GM12878 (cell line): ENCODE measurements around the gene MARCHF9. TPM values are rescaled to one million over a fixed set of nuclear protein-coding genes. Genes with fewer than 3 reads are reported as not detected.

Experiments
- ATAC-seq: fragments of 200-7000 bp; cut with Tn5 transposase; 3 replicates; pipeline ENCODE4 v1.9.1; 2020; ENCODE audit warnings: mild to moderate bottlenecking, moderate library complexity
- BruUV-seq: library from RNA; stranded (reverse); fragments of 400-500 nt; replicated peaks from 2 replicates; lab custom pipeline; 2021; lab: Mats Ljungman, UMichigan
- CTCF ChIA-PET: fragments of 300-600 bp; sonication (Branson Sonifier 250); formaldehyde crosslinking; extraction: SDS; loops from one replicate; lab custom pipeline; 2021; ENCODE audit warnings: inconsistent platforms; lab: Yijun Ruan, JAX
- POLR2A ChIA-PET: fragments of 350-600 bp; formaldehyde crosslinking; extraction: SDS; loops from one replicate; lab custom pipeline; 2021; ENCODE audit warnings: inconsistent platforms; lab: Charles Lee
- RAD21 ChIA-PET: fragments of 300-600 bp; sonication (Branson Sonifier 250); formaldehyde crosslinking; loops from one replicate; lab custom pipeline; 2023; ENCODE audit warnings: antibody characterized with exemption; ENCODE audit not compliant: unreplicated experiment; lab: Charles Lee
- SMC1A ChIA-PET: fragments of 300-600 bp; sonication (Branson Sonifier 250); formaldehyde crosslinking; loops from one replicate; lab custom pipeline; 2023; ENCODE audit not compliant: unreplicated experiment, uncharacterized antibody; lab: Charles Lee
- DNase-seq: peaks from one replicate; pipeline ENCODE4 v3.0.0-alpha.2; 2011; ENCODE audit warnings: low read depth, low spot score
- FAIRE-seq: peaks from 3 replicates; lab custom pipeline; 2011; peaks lifted over from hg19 to GRCh38; lab: Jason Lieb, UNC
- H2AFZ ChIP-seq: 2 replicates; pipeline ENCODE4 v1.6.0; 2011; ENCODE audit warnings: low read depth, low read length, control low read depth; ENCODE audit not compliant: control insufficient read depth
- H3K27ac ChIP-seq: 2 replicates; pipeline ENCODE4 v1.5.1; 2011; ENCODE audit warnings: control low read depth; ENCODE audit not compliant: control insufficient read depth, insufficient read depth
- H3K27me3 ChIP-seq, 2 experiments: replicated peaks in 1 of 2; 2 replicates each; pipeline versions ENCODE4 v1.6.0 to v1.6.1; 2011; ENCODE audit warnings: low read length in 1 of 2; ENCODE audit not compliant: control insufficient read depth in 2 of 2, insufficient read depth in 2 of 2
- H3K36me3 ChIP-seq, 2 experiments: 2 replicates each; pipeline ENCODE4 v1.5.1; 2011; ENCODE audit warnings: low read length in 1 of 2; ENCODE audit not compliant: control insufficient read depth in 2 of 2, insufficient read depth in 2 of 2
- H3K4me1 ChIP-seq: 2 replicates; pipeline ENCODE4 v1.6.1; 2011; ENCODE audit warnings: mild to moderate bottlenecking, low read length, moderate library complexity, mixed read lengths; ENCODE audit not compliant: control insufficient read depth, insufficient read depth
- H3K4me2 ChIP-seq: 2 replicates; pipeline ENCODE4 v1.6.0; 2011; ENCODE audit warnings: control low read depth; ENCODE audit not compliant: control insufficient read depth, insufficient read depth
- H3K4me3 ChIP-seq: fragments of 200-600 bp; sonication (generic); 2 replicates; pipeline ENCODE4 v1.5.1; 2016
- H3K79me2 ChIP-seq: 2 replicates; pipeline ENCODE4 v1.6.0; 2011; ENCODE audit warnings: low read length; ENCODE audit not compliant: control insufficient read depth, insufficient read depth
- H3K9ac ChIP-seq: 2 replicates; pipeline ENCODE4 v1.8.0; 2011; ENCODE audit warnings: low read length, control low read depth, mixed read lengths; ENCODE audit not compliant: control insufficient read depth, insufficient read depth
- H3K9me3 ChIP-seq: replicated peaks from 3 replicates; pipeline ENCODE4 v1.5.1; 2011; ENCODE audit warnings: mild to moderate bottlenecking, low read length; ENCODE audit not compliant: control insufficient read depth, insufficient read depth
- H4K20me1 ChIP-seq: 2 replicates; pipeline ENCODE4 v1.6.0; 2011; ENCODE audit not compliant: control insufficient read depth, insufficient read depth
- CEBPB ChIP-seq, 2 experiments: fragments of 150-350 bp in 1 of 2; IDR thresholded peaks; 2 replicates each; pipeline ENCODE4 v1.6.1; 2012 to 2014; ENCODE audit warnings: low read depth in 2 of 2, low read length in 2 of 2, borderline replicate concordance in 1 of 2, inconsistent platforms in 1 of 2
- KLF5 ChIP-seq: fragments of 450-650 bp; IDR thresholded peaks from 2 replicates; pipeline ENCODE4 v1.6.1; 2014; ENCODE audit warnings: mild to moderate bottlenecking; ENCODE audit not compliant: partially characterized antibody
- PML ChIP-seq: IDR thresholded peaks from 2 replicates; pipeline ENCODE4 v1.6.1; 2012; ENCODE audit warnings: low read length, inconsistent platforms
- POLR2A ChIP-seq: IDR thresholded peaks from 2 replicates; pipeline ENCODE4 v1.6.1; 2011; ENCODE audit warnings: low read depth, mild to moderate bottlenecking, low read length
- WRNIP1 ChIP-seq: IDR thresholded peaks from 2 replicates; pipeline ENCODE4 v1.6.1; 2011; ENCODE audit warnings: low read depth, low read length, improper control_type of control experiment, borderline replicate concordance
- ZNF622 ChIP-seq: fragments of 450-650 bp; IDR thresholded peaks from 2 replicates; pipeline ENCODE4 v1.6.1; 2017; ENCODE audit warnings: mild to moderate bottlenecking, inconsistent platforms
- WGBS: methylation state at CpG from one replicate; pipeline ENCODE4 v1.1.6; 2016; ENCODE audit warnings: low lambda C conversion rate; ENCODE audit not compliant: insufficient replicate concordance, insufficient coverage; ENCODE audit errors: missing lambda C conversion rate; 5-methylcytosine and 5-hydroxymethylcytosine counted together
- in situ Hi-C: fragments of 300-500 bp; cut with MboI; formaldehyde crosslinking; loops from 9 replicates; pipeline ENCODE4 v1.14.3; 2018; ENCODE audit warnings: mixed read lengths
- intact Hi-C: fragments of 100-400 bp; cut with micrococcal nuclease; formaldehyde crosslinking; loops from one replicate; pipeline ENCODE4 v1.14.2; 2022; ENCODE audit not compliant: unreplicated experiment
- polyA plus RNA-seq, 11 experiments: library from polyadenylated mRNA; depleted of rRNA in 4 of 11; unstranded in 6 of 11; stranded (reverse) in 5 of 11; fragments of >200 nt; fragmentation: Nextera tagmentation in 4 of 11; fragmentation: Illumina TruSeq in 1 of 11; extraction: Ambion mirVana in 4 of 11; extraction: Trizol in 1 of 11; gene quantifications; 1 replicate in 1 of 11; 2 replicates in 10 of 11; pipeline versions ENCODE4 v1.2.1 to v1.2.3, GENCODE V29; 2011 to 2016; ENCODE audit warnings: inconsistent platforms in 2 of 11, missing spikeins in 2 of 11, low read depth in 1 of 11
- total RNA-seq, 4 experiments: library from RNA; depleted of rRNA in 3 of 4; stranded (reverse); fragments of >200 nt in 3 of 4; fragmentation: Illumina TruSeq in 1 of 4; extraction: Trizol in 1 of 4; gene quantifications; 2 replicates each; pipeline versions ENCODE4 v1.2.1 to v1.2.3, GENCODE V29; 2013 to 2021

MARCHF9 gene
- total and polyA plus RNA-seq, 10 of the 15 experiments (the other 5 are each of a cell fraction or from before 2014, with no cell fraction given), result 2.4 to 29.3 (median 13.0) TPM

GRCh38 chr12:57762463-57762862 is 7.6 kb downstream of the MARCHF9 start:
- in situ Hi-C loops, result no loop called here
- no peak overlapping the region for H3K4me3 ChIP-seq
- H3K36me3 ChIP-seq, result peaks cover 0 to 3% of the 10 kb centered on the region in 2 experiments; a peak in 2 of 4 replicates
- ChIA-PET POLR2A (interaction anchor here (0.5 kb wide), 1 partner anchor 62 kb away, joined by 3 read pairs; no protein-coding TSS in a partner anchor), RAD21 (no interaction called here), CTCF (interaction anchor here (0.6 to 0.9 kb wide), 3 partner anchors 14 to 195 kb away, joined by 3 to 4 read pairs (median 3); no protein-coding TSS in a partner anchor), SMC1A (interaction anchor here (0.7 kb wide), 1 partner anchor 282 kb away, joined by 3 read pairs; the partner anchor contains the start of gene ARHGAP9)
- TF ChIP-seq POLR2A (no peak), WRNIP1 (no peak), CEBPB (IDR thresholded peaks at IDR 0.05; ENCODE audit: borderline replicate concordance in 1 of 2, low read depth in 2 of 2, low read length in 2 of 2) (no peak), ZNF622 (no peak), KLF5 (no peak), PML (no peak)
- peaks cover 22% of the 10 kb centered on the region for H3K4me1 ChIP-seq
- DNase-seq, result no peak
- no peaks in the 10 kb centered on the region; the same call in 2 of the 3 replicates for H3K9me3 ChIP-seq
- no TSS peak for BruUV-seq
- no peaks in the 10 kb centered on the region for H3K79me2 ChIP-seq
- intact Hi-C loops, result no loop called here
- no peak overlapping the region for H2AFZ ChIP-seq
- no peaks in the 10 kb centered on the region; the same call in 1 of the 2 replicates for H4K20me1 ChIP-seq
- no peak overlapping the region for H3K4me2 ChIP-seq
- ATAC-seq, result no peak
- FAIRE-seq, result no peak
- no peak overlapping the region for H3K9ac ChIP-seq
- 73% methylated on average over 2 of the region's 2 CpGs for WGBS
- H3K27me3 ChIP-seq, result peaks cover 11 to 23% of the 10 kb centered on the region in 2 experiments; a peak in 3 of 4 replicates
- H3K27ac ChIP-seq, result no peak overlapping the region
